HepG2 (cell line): Measurements from ENCODE around the gene SKIDA1.
"Not testable (repeated sequence)": the region's sequence is repeated elsewhere in the genome, so short reads cannot be mapped to it uniquely, and the experiment has no call there.

Experiments
- CEBPB ChIP-seq: IDR thresholded peaks from 2 replicates; pipeline ENCODE4 v1.6.1; 2011; ENCODE audit warnings: low read depth, low read length, improper control_type of control experiment, borderline replicate concordance
- EP300 ChIP-seq, 3 experiments: sonication (generic) in 1 of 3; formaldehyde crosslinking in 1 of 3; IDR thresholded peaks; 2 replicates each; pipeline versions ENCODE4 v1.5.1 to v1.6.1; 2011 to 2020; ENCODE audit warnings: low read depth in 2 of 3, low read length in 2 of 3, borderline replicate concordance in 1 of 3, improper control_type of control experiment in 1 of 3, mild to moderate bottlenecking in 1 of 3, missing genetic modification reagents in 1 of 3, moderate library complexity in 1 of 3
- FOXM1 ChIP-seq: sonication (generic); formaldehyde crosslinking; IDR thresholded peaks from 2 replicates; pipeline ENCODE4 v1.5.0; 2020; ENCODE audit warnings: missing genetic modification reagents
- PATZ1 ChIP-seq: sonication (generic); formaldehyde crosslinking; IDR thresholded peaks from 2 replicates; pipeline ENCODE4 v1.4.0; 2020; ENCODE audit warnings: missing genetic modification reagents
- RAD21 ChIP-seq: fragments of 450-650 bp; formaldehyde crosslinking; IDR thresholded peaks from 2 replicates; pipeline ENCODE4 v1.5.0; 2020; ENCODE audit warnings: mild to moderate bottlenecking
- TF ChIP-seq, protein P1 (sequence below): sonication (generic); formaldehyde crosslinking; IDR thresholded peaks from 2 replicates; pipeline ENCODE4 v1.5.0; 2020; ENCODE audit warnings: mild to moderate bottlenecking, missing genetic modification reagents, moderate library complexity

- not testable (repeated sequence) for TF ChIP-seq EP300 (IDR thresholded peaks at IDR 0.05; ENCODE audit: low read depth in 2 of 2, low read length in 2 of 2); EP300 (CRISPR knock-in tag; IDR thresholded peaks at IDR 0.05; ENCODE audit: borderline replicate concordance); FOXM1; PATZ1; CEBPB; RAD21 (CRISPR knock-in tag)
- TF ChIP-seq, protein P1, sequence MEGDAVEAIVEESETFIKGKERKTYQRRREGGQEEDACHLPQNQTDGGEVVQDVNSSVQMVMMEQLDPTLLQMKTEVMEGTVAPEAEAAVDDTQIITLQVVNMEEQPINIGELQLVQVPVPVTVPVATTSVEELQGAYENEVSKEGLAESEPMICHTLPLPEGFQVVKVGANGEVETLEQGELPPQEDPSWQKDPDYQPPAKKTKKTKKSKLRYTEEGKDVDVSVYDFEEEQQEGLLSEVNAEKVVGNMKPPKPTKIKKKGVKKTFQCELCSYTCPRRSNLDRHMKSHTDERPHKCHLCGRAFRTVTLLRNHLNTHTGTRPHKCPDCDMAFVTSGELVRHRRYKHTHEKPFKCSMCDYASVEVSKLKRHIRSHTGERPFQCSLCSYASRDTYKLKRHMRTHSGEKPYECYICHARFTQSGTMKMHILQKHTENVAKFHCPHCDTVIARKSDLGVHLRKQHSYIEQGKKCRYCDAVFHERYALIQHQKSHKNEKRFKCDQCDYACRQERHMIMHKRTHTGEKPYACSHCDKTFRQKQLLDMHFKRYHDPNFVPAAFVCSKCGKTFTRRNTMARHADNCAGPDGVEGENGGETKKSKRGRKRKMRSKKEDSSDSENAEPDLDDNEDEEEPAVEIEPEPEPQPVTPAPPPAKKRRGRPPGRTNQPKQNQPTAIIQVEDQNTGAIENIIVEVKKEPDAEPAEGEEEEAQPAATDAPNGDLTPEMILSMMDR (CRISPR knock-in tag): not testable (repeated sequence)
These were observed 15.2 kb upstream of the SKIDA1 start for GRCh38 chr10:21540701-21541100.
